HG03469 (cell line): ENCODE results near the gene HNF1A.

Experiments used
- ATAC-seq: cut with Tn5 transposase; IDR thresholded peaks from one replicate; pipeline ENCODE4 v1.9.1; 2021; ENCODE audit warnings: mild to moderate bottlenecking, moderate library complexity, moderate number of reproducible peaks; ENCODE audit not compliant: unreplicated experiment

The HNF1A gene

DNA sequence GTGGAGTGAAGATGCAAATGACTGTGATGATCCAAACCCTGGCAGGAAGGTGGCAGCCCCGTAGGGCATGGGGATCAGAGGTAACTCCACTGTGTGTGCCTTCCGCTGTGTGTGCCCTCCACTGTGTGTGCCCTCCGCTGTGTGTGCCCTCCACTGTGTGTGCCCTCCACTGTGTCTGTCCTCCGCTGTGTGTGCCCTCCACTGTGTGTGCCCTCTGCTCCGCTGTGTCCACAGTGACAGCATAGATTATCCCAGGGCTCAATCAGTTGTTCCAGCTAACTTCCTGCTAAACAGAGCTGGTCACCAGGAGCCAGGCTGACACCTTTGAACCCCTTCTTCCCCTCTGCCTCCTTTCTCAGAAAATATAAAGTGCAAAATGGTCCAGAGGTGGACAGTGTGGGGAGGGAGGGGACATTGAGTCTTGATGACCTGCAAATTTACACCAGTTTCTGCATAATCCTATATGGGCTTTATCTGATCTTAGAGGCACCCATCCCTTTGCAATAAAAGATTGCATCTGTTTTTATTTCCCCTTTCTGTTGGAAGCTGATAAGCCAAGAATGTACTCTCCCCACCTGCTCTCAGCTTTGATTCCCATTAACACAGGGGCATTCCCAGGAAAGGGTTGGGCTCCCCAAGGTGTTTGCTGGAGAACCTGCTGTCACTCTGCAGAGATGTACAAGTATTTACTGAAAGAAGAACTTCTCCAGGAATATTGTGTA is 21.6 kb upstream of the HNF1A start:
- ATAC-seq: no peak

DNA sequence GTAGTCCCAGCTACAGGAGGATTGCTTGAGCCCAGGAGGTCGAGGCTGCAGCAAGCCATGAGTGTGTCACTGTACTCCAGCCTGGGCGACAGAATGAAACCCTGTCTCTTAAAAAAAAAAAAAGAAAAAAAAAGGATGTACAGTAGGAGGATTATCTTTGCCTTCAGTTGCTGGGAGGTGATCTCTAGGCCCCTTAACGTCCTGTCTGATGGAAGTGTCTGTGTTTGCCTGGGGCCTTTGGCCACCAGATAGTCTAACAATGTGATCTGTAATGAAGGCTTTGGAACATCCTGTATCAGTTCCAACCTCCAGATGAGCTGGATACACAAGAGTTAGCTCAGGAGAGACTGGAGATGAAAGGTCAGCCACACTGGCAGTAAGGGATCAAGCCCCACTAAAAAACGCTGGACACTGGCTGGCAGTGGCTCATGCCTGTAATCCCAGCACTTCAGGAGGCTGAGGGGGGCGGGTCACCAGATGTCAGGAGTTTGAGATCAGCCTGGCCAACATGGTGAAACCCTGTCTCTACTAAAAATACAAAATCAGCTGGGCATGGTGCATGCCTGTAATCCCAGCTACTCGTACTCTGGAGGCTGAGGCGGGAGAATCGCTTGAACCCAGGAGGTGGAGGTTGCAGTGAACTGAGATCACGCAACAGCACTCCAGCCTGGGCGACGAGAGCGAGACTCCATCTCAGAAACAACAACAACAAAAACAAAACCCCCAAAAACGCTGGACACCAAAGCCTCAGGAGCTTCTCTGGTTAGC is 19.0 kb upstream of the HNF1A start:
- ATAC-seq: no peak

DNA sequence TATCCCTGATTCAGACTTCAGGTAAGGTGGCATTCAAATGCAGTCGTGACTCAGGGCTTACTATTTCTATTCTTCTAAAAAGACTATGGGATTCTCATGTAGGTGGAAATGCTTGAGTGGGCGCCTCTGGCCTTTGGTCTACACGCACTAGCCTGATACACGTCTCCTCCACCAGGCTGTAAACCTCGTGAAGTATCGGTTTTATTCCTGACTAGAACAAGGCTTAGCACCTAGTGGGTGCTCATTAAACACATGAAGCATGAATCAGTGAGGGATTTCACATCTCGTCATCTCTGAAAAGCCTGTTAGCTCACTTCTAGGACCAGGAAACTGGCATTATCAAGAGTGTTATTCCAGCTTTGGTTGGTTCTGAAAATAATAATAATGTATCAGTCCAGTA is 17.7 kb upstream of the HNF1A start:
- ATAC-seq: no peak

DNA sequence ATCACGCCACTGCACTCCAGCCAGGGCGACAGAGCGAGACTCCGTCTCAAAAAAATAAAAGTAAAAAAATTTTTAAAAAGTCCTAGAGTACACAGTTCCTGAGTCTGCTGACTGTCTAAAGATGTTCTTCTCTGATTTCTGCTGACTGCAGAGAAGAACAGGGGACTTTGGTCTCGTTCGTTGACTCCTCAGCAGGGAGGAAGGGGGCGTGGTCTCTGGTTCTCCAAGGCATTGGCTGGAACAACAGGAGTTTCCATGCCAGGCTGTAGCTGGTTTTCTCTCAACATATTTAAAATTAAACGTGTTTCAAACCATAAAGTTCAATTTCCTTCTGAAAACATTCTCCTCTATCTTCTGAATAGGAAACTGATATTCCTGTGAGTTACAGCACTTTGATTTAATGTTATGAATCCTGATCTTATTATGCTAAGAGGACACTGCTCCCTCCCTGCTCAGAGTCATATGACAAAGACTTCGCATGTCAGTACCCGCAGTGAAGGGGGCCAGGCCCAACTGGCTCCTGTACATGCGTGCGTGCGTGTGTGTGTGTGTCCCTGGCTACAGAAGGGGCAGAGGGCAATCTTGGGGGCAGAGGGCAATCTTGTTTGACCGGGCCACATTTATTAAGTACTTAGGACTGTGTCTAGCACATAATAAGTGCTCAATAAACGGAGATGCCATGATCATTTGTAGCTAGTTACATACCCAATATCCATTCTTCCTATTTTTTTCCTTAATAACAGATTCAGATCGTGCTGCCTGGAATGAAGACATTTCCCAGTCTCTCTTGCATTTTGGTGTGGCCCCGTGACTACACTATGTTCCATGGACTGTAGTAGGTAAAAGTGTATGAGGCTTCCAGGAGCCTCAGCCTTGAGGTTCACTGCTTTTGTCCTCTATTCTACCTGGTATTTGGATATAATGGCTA is 16.5 kb upstream of the HNF1A start:
- ATAC-seq: no peak

DNA sequence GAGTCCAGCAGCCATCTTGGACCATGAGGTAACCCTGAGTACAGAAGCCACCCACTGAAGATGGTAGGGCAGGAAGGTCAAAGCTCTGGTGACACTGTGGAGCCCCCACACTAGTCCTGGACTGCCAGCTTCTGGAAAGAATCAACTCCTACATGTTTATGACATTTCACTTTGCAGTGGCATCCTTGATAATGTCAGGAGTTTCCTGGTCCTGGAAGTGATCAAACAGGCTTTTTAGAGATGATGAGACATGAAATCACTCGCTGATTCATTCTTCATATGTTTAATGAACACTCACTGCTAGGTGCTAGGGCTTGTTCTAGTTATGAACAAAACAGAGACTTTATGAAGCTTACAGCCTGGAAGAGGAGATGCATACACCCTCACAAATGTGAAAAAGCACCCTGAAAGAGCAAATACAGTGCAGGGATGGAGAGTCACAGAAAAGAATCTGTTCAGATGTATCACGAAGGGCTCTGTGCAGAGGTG is 15.8 kb upstream of the HNF1A start:
- no peak for ATAC-seq

DNA sequence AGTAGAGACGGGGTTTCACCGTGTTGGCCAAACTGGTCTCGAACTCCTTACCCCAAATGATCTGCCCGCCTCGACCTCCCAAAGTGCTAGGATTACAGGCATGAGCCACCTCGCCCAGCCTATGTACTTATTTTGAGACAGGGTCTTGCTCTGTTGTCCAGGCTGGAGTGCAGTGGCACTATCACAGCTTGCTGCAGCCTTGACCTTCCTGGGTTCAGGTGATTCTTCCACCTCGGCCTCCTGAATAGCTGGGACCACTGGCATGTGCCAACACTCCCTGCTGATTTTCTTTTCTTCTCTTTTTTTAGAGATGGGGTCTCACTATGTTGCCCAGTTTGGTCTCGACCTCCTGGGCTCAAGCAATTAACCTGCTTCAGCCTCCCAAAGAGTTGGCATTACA is 14.0 kb upstream of the HNF1A start:
- ATAC-seq: no peak

DNA sequence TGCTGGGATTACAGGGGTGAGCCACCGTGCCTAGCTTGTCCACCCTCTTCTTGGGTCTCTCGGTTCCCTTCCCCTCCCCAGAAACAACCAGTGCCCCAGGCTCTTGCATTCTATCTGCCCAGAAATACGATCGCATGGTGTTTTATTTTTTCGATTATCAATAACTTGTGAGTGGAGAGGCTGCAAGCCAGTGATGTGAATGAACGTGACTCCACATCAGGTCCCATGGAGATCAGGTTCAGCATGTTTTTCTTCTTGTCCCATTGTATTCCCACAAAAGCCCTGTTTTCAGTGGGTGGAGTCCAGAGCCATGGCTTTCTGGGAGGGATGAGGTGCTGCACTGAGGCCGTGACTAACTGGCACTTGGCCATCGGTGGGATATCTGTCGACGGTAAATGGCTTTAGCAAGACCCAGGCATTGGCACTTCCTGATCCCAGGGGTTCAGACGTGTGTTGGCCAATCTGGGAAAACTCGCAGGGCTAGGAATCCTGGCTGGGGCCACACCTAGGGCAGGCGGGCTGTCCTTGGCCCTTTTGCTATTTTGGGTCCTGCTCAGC is 12.7 kb upstream of the HNF1A start:
- no peak for ATAC-seq

DNA sequence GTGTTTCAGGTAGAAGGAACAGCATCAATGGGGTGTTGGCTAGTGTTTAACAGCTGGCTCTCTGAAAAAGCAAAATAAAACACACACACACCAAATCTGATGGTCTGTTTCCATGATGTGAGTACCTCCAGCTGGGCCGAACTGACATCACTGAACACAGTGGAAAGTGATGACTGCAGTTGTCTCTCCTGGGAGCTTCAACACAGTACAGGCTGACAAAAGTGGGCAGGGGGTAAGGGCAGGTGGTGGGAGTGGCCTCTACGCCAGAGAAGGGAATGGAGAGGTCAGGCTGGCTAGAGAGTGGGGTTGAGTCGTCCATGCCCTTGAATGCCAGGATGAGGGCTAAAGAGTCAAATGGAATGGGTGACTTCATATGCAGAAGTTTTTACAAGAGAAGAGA is 8.0 kb upstream of the HNF1A start:
- ATAC-seq: no peak

DNA sequence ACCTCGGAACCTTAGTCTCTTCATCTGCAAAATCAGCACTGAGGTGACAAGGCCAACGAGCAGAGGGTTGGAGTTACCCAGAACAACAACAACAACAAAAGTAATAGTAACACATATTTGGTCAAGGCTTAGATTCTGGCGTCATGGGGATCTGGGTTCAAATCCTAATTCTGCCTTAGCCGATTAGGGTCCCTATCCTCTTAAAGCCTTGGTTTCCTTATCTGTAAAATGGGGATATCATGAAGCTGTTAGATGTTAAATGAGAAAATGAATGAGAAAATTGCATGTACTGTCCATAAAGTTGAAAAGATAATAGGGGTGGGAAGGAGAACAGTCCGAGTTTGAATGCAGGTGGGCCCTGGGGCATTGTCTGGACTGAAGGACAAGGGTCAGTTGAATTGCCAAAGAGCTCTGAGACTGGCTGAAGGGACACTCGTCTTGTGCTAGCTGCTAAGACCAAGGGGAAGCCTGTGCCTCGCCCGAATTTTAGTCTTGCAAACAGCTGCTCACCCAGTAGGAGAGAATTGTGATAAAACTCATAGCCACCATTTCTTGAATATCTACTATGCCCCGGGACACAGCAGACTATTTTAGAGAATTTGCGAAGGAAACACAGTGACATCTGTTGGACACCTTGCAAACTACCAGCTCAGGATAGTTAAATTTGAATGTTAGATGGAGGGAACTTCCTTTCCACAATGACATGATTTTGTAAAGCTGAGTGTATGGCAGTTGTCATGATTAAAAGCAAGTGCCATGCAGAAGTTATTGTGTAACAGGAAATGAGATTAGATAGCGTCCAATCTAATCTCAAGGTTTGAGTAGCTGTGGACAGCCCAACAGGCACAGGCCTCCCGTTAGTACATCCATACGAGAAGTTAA is 6.8 kb upstream of the HNF1A start:
- no peak for ATAC-seq

DNA sequence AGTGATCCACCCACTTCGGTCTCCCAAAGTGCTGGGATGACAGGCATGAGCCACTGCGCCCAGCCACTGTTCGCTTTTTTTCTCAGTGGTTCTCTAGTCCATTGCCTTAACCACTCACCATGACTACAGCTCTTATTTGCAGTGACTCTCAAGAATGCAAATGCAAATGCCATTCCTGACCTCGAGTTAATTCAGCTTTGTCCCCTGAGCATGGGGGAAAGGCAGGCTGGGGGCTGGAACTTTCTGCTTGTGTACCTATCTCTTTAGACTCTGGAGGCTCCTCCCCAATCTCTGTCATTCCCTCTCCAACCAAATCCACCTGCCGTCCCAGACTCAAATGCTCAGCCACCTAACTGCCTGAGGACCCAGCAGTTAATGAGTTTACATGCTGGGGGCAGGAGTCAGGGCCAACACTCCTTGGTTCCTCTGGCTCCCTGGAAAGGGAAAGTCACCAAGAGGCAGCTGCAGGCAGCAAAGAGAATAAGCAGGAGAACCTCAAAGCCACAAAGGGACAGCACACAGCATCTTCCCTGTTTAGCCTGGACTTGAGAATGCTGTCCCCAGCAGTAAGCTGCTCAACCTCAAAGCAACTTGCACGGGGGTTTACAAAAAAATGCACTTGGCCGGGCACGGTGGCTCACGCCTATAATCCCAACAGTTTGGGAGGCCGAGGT is 5.3 kb upstream of the HNF1A start:
- no peak for ATAC-seq

DNA sequence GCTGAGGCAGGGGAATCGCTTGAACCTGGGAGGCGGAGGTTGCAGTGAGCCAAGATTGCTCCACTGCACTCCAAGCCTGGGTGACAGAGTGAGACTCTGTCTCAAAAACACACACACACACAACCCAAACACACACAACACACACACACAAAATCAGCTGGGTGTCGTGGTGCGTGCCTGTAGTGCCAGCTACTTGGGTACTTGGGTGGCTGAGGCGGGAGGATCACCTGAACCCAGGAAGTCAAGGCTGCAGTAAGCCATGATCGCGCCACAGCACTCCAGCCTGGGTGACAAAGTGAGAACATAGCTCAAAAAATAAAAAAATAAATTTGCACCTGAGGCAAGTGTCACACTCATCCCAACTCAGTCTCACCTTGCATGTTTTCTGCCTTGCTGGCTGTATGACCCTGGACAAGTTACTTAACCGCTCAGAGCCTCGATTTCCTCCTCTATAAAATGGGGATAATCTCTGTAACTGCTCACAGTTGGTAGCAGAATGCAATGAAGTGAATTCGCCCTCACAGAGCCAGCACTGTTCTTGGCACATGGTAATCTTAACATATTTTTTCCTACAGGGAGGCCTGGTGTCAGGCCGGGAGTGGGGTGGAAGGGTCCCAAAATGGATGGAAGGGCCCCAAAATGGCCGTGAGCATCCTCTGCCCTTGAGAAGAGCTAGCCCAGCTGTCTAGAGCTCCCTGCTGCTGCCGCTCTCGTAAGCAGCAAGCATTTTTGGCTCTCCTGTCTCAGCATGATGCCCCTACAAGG is 630 bp upstream of the HNF1A start:
- ATAC-seq: no peak

DNA sequence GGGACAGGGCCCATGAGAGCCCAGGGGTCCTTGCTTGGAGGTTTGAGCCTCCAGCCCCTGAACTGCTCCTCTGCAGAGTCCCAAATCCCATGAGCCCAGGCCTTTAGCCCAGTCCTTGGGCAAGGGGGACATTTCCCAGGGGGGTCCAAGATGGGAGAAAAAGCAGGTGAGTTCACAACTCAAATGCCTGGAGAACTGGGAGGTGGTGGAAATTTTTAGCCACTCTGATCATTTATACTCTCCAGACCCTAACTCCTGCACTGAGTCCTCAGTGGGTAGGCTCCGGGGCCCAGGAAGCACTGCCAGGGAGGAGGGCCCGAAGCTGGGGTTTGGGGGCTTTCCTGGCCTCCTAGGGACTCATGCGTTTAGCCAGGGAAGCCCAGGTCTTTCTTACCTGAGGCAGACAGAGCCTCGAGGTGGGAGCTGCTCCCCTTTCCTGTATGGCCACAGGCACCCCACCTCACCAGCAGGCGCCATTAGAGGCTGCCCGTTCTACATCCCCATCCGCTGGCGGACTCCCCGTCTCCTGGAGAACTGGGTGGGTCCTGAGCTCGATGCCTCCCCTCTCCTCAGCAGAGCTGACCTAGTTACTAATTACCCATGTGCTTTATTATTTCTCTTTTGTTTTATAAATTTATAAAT is 998 bp downstream of the HNF1A start:
- no peak for ATAC-seq

DNA sequence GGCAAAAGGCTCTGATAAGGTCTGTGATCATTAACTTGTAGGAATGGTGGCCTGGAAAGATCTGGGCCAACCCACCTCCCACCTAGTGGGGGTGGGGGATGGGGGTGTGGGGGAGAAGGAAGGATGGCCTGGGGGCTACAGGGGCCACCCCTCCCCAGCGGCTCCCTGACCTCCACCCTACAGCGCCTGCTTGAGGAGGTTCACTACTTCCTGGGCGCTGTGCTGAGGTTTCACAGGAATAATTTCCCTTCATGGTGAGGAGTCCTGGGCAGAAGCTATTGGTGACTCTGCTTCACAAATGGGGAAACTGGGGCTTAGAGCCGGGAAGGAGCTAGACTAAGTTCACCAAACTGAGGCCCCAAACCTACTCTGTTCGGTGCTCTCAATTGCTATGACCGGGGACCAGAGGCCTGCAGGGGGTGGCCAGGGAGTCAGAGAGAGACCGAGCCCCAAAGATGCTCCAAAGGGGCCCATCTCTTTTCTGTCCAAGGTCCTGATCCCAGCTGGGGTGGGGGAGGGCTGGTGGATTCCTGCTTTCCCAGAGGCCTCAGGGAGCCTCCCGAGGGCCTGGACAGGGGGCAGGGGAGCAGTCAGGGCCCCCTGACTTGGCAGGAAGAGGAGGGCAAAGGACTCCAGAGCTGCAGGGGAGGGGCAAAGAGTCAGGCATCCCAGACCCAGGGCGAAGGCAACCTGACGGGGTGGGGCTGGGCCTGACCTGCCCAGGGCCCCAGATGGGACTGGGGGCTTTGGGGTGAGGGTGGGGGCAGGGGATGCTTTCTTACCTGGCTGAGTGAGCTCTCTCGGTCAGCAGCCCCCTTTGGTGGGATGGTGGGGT is 1.7 kb downstream of the HNF1A start:
- no peak for ATAC-seq

DNA sequence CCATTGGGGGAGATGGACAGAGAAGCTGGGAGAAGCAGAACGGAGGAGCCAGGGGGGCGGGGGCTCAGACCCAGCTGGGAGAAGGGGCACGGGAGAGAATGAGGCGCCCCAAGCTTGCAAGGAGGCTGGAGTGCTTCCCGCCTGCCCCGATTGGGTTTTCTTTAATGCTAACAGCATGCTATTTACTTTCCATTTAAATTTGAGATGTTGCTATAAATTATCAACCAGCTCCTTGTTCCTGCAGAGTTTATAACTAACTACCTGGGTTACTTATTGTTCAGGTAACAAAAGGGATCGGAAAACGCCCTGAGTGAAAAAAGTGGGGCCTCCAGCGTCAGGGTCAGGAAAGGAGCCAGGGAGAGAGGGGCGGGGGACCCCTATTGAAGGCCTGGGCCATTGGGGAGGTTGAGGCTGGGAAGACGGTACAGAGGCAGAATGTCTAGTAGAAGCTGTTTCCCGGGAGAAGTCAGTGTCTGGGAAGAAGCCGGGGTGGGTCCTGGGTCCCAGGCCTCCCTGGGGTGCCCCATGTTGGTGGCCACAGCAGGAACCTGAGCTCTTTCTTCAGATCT is 2.5 kb downstream of the HNF1A start:
- no peak for ATAC-seq

DNA sequence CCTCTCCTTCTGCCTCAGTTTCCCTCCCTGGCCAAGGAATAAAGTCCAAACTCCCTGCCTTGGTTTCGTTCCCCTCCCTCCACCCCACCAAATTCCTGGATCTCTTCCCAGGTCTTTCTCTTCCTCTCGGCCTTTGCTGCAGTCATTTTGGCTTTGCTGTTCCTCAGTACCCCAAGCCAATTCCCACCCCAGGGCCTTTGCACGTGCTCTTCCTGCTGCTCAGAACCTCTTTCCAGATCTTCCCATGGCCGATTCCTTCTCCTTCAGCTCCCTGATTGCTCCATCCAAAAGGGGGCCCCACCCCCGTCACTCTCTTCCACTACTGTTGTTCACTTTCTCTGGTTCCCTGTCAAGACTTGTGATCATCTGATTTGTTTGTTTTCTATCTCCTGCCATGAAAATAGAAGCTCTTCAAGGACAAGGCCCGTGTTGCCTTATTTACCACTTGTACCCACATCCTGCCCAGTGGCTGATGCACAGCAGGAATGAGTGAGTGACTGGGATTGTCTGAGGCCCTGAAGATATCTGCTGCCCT is 3.1 kb downstream of the HNF1A start:
- ATAC-seq: no peak

DNA sequence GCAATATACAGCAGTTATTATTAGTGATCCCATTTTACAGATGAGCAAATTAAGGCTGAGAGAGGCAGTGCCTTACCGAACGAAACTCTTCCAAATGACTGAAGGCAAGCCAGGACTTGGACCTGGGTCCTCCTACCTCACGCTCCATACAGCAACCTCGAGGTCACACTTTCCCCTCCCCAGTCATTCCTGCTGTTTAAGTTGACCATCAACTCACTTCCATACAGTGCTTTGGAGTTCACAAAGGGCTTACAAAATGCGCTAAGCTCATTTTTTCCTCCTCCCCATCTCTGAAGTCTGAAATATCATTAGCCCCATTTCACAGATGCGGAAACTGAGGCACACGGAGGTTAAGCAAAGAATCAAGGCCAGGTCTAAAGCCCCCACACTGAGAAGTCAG is 4.3 kb downstream of the HNF1A start:
- no peak for ATAC-seq

DNA sequence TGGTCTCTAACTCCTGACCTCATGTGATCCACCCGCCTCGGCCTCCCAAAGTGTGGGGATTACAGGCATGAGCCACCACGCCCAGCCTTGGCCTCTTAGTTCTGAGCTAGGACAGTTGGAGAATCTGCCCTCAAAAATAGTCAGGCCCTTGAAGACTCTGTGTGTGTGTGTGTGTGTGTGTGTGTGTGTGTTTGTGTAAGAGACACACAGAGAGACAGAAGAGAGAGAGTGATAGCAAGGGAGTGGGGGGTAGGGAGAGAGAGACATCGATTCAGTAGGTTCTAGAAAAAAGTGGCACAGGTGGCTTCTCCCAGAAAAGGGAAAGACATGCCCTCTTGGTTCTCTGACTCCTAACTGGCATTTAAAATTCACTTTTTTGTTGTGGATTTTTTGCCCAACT is 5.4 kb downstream of the HNF1A start:
- no peak for ATAC-seq
